HepG2 (cell line): ENCODE results near the gene TIFAB. TPM values are rescaled to one million over a fixed set of nuclear protein-coding genes. Genes with fewer than 3 reads are reported as not detected.

Experiments used
- ADNP ChIP-seq: sonication (generic); formaldehyde crosslinking; IDR thresholded peaks from 2 replicates; pipeline ENCODE4 v1.4.0; 2020; ENCODE audit warnings: missing genetic modification reagents
- CC2D1A ChIP-seq: sonication (generic); formaldehyde crosslinking; IDR thresholded peaks from 2 replicates; pipeline ENCODE4 v1.8.1; 2023; ENCODE audit warnings: mild to moderate bottlenecking, missing genetic modification reagents
- CHCHD3 ChIP-seq: sonication (generic); formaldehyde crosslinking; IDR thresholded peaks from 2 replicates; pipeline ENCODE4 v1.8.0; 2022; ENCODE audit warnings: mild to moderate bottlenecking, missing genetic modification reagents, moderate library complexity
- DNMT1 ChIP-seq: sonication (generic); formaldehyde crosslinking; IDR thresholded peaks from 2 replicates; pipeline ENCODE4 v1.5.1; 2020; ENCODE audit warnings: mild to moderate bottlenecking, missing genetic modification reagents
- EHMT2 ChIP-seq: fragments of 200-600 bp; sonication (generic); IDR thresholded peaks from 2 replicates; pipeline ENCODE4 v1.7.0; 2017; ENCODE audit warnings: antibody characterized with exemption, low read depth, low read length, borderline replicate concordance
- FOXK1 ChIP-seq: sonication (generic); formaldehyde crosslinking; IDR thresholded peaks from 2 replicates; pipeline ENCODE4 v1.4.0; 2020; ENCODE audit warnings: low read depth, missing genetic modification reagents, borderline replicate concordance
- HNRNPLL ChIP-seq: fragments of 200-400 bp; formaldehyde crosslinking; IDR thresholded peaks from 2 replicates; pipeline ENCODE4 v1.6.1; 2017; ENCODE audit warnings: mild to moderate bottlenecking, low read depth, low read length; ENCODE audit not compliant: poor library complexity, severe bottlenecking
- HOXA7 ChIP-seq: sonication (generic); formaldehyde crosslinking; IDR thresholded peaks from 2 replicates; pipeline ENCODE4 v1.8.1; 2022; ENCODE audit warnings: mild to moderate bottlenecking, missing genetic modification reagents, moderate library complexity
- ONECUT2 ChIP-seq: sonication (generic); formaldehyde crosslinking; IDR thresholded peaks from 2 replicates; pipeline ENCODE4 v1.4.0; 2020; ENCODE audit warnings: missing genetic modification reagents
- PITX1 ChIP-seq: sonication (generic); formaldehyde crosslinking; IDR thresholded peaks from 2 replicates; pipeline ENCODE4 v1.5.1; 2020; ENCODE audit warnings: mild to moderate bottlenecking, missing genetic modification reagents
- SNAI1 ChIP-seq: sonication (generic); formaldehyde crosslinking; IDR thresholded peaks from 2 replicates; pipeline ENCODE4 v1.5.0; 2020; ENCODE audit warnings: mild to moderate bottlenecking, missing genetic modification reagents, borderline replicate concordance
- SOX6 ChIP-seq, 2 experiments: fragments of 450-650 bp in 1 of 2; sonication (generic) in 1 of 2; formaldehyde crosslinking in 1 of 2; IDR thresholded peaks; 2 replicates each; pipeline versions ENCODE4 v1.4.0 to v1.6.1; 2017 to 2020; ENCODE audit warnings: antibody characterized with exemption in 1 of 2, mild to moderate bottlenecking in 1 of 2, missing genetic modification reagents in 1 of 2
- TMF1 ChIP-seq: sonication (generic); formaldehyde crosslinking; IDR thresholded peaks from 2 replicates; pipeline ENCODE4 v1.8.1; 2022; ENCODE audit warnings: low read depth, missing genetic modification reagents
- WIZ ChIP-seq: sonication (generic); formaldehyde crosslinking; IDR thresholded peaks from 2 replicates; pipeline ENCODE4 v1.5.1; 2020; ENCODE audit warnings: mild to moderate bottlenecking, missing genetic modification reagents
- ZKSCAN5 ChIP-seq: sonication (generic); formaldehyde crosslinking; IDR thresholded peaks from 2 replicates; pipeline ENCODE4 v1.5.1; 2020; ENCODE audit warnings: mild to moderate bottlenecking, missing genetic modification reagents
- ZNF530 ChIP-seq: sonication (generic); formaldehyde crosslinking; IDR thresholded peaks from 2 replicates; pipeline ENCODE4 v1.5.0; 2020; ENCODE audit warnings: low read depth, mild to moderate bottlenecking, missing genetic modification reagents
- ZNF598 ChIP-seq: sonication (generic); formaldehyde crosslinking; IDR thresholded peaks from 2 replicates; pipeline ENCODE4 v1.5.1; 2020; ENCODE audit warnings: mild to moderate bottlenecking, missing genetic modification reagents, borderline replicate concordance
- ZNF614 ChIP-seq: IDR thresholded peaks from 2 replicates; pipeline ENCODE4 v1.6.1; 2018; ENCODE audit warnings: missing biosample characterization, missing genetic modification reagents, inconsistent platforms, borderline replicate concordance
- ZNF720 ChIP-seq: sonication (generic); formaldehyde crosslinking; IDR thresholded peaks from 2 replicates; pipeline ENCODE4 v1.4.0; 2020; ENCODE audit warnings: missing genetic modification reagents
- polyA plus RNA-seq, 8 experiments: library from polyadenylated mRNA; depleted of rRNA in 3 of 8; stranded (reverse) in 7 of 8; unstranded in 1 of 8; fragments of >200 nt; fragmentation: Illumina TruSeq in 4 of 8; extraction: Trizol in 4 of 8; gene quantifications; 2 replicates each; pipeline versions ENCODE4 v1.2.1 to v1.2.3, GENCODE V29; 2011 to 2016; ENCODE audit warnings: low read depth in 4 of 8, missing spikeins in 1 of 8, mixed read lengths in 1 of 8; ENCODE audit not compliant: insufficient read depth in 1 of 8
- total RNA-seq, 5 experiments: library from RNA; depleted of rRNA; stranded (reverse); fragments of >200 nt; fragmentation: Illumina TruSeq; extraction: Trizol; gene quantifications; 2 replicates each; pipeline ENCODE4 v1.2.3, GENCODE V29; 2016; ENCODE audit warnings: low read depth in 1 of 5
- TF ChIP-seq, protein P1 (sequence below): sonication (generic); formaldehyde crosslinking; IDR thresholded peaks from 2 replicates; pipeline ENCODE4 v1.5.1; 2020; ENCODE audit warnings: missing genetic modification reagents, mild to moderate bottlenecking, borderline replicate concordance
- TF ChIP-seq, protein P2 (sequence below): IDR thresholded peaks from 2 replicates; pipeline ENCODE4 v1.6.1; 2018; ENCODE audit warnings: missing genetic modification reagents, mild to moderate bottlenecking, missing compliant biosample characterization
- TF ChIP-seq, protein P3 (sequence below): sonication (generic); formaldehyde crosslinking; IDR thresholded peaks from 2 replicates; pipeline ENCODE4 v1.4.0; 2020; ENCODE audit warnings: low read depth, mild to moderate bottlenecking, missing genetic modification reagents
- TF ChIP-seq, protein P4 (sequence below): sonication (generic); formaldehyde crosslinking; IDR thresholded peaks from 2 replicates; pipeline ENCODE4 v1.4.0; 2020; ENCODE audit warnings: missing genetic modification reagents

The TIFAB gene
- total and polyA plus RNA-seq, 2 of the 13 experiments (the other 11 are each of a cell fraction or from before 2014, with no cell fraction given), result not detected

DNA sequence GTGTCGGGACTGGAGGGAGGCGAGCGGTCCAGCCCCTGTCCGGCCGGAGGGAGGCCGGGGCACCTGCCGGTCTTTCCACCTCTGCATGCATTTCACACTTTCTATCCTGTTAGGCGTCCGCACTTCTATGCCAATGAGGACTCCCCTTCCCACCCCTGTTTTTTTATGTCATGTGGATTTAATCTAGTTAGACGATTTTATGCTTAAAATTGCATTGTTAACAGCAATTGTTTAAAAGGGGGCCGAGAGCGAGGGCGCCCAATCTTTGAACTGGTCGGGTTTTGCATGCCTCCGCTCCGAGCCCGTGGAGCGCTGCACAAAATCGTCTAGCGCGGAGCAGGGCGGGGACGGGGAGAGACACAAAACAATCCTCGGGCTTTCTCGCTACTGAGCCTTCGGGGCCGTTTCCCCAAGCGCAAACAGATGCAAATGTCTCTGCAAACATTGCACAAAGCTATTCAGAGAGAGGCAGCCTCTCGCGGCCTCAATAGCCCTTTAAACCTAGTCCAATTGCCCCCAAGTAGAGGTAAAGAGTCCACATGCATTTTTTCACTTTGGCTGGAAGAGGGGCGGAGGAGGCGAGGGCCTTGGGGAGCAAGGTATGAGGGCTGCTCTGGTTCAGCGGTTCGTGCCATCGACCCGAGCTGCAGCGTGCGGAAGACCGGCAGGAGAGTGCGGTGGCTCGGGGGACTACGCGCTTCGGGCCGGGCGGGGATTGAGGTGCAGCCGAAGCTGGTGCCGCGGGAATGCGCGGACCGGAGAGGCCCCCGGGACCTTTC lies 37.5 kb upstream of the TIFAB start (continued):
- TF ChIP-seq HOXA7 (CRISPR knock-in tag) (0 out of 2 replicates have a peak, but pooled peaks have one; percentile 60), ZNF530 (no peak), CHCHD3 (CRISPR knock-in tag) (no peak), ONECUT2 (CRISPR knock-in tag) (peak; percentile 56), CC2D1A (CRISPR knock-in tag) (no peak), SOX6 (IDR thresholded peaks at IDR 0.05) (no peak), SOX6 (CRISPR knock-in tag; IDR thresholded peaks at IDR 0.05) (peak; percentile 92), EHMT2 (no peak), WIZ (CRISPR knock-in tag) (no peak), ZNF720 (CRISPR knock-in tag) (no peak), HNRNPLL (peak; percentile 48), PITX1 (CRISPR knock-in tag) (peak; percentile 93), FOXK1 (CRISPR knock-in tag) (no peak), DNMT1 (CRISPR knock-in tag) (no peak), ZNF598 (CRISPR knock-in tag) (no peak), ZNF614 (CRISPR knock-in tag) (no peak; the same call in 1 of the 2 replicates), ADNP (CRISPR knock-in tag) (no peak), SNAI1 (CRISPR knock-in tag) (no peak; the same call in 1 of the 2 replicates), TMF1 (CRISPR knock-in tag) (no peak), ZKSCAN5 (no peak)
- TF ChIP-seq, protein P1, sequence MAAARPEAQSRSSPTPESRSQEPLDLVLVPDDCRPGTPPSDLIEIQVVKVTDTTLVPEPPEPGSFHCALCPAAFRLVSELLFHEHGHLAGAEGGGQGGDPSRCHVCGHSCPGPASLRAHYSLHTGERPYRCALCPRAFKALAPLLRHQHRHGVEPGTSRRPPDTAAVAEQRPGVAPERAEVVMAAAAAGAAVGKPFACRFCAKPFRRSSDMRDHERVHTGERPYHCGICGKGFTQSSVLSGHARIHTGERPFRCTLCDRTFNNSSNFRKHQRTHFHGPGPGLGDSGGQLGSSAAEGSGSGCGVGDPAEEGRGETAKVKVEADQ (CRISPR knock-in tag), result no peak
- TF ChIP-seq, protein P2, sequence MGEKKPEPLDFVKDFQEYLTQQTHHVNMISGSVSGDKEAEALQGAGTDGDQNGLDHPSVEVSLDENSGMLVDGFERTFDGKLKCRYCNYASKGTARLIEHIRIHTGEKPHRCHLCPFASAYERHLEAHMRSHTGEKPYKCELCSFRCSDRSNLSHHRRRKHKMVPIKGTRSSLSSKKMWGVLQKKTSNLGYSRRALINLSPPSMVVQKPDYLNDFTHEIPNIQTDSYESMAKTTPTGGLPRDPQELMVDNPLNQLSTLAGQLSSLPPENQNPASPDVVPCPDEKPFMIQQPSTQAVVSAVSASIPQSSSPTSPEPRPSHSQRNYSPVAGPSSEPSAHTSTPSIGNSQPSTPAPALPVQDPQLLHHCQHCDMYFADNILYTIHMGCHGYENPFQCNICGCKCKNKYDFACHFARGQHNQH (CRISPR knock-in tag), result 0 out of 2 replicates have a peak, but pooled peaks have one; percentile 18
- TF ChIP-seq, protein P3, sequence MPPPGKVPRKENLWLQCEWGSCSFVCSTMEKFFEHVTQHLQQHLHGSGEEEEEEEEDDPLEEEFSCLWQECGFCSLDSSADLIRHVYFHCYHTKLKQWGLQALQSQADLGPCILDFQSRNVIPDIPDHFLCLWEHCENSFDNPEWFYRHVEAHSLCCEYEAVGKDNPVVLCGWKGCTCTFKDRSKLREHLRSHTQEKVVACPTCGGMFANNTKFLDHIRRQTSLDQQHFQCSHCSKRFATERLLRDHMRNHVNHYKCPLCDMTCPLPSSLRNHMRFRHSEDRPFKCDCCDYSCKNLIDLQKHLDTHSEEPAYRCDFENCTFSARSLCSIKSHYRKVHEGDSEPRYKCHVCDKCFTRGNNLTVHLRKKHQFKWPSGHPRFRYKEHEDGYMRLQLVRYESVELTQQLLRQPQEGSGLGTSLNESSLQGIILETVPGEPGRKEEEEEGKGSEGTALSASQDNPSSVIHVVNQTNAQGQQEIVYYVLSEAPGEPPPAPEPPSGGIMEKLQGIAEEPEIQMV (CRISPR knock-in tag), result no peak
- TF ChIP-seq, protein P4, sequence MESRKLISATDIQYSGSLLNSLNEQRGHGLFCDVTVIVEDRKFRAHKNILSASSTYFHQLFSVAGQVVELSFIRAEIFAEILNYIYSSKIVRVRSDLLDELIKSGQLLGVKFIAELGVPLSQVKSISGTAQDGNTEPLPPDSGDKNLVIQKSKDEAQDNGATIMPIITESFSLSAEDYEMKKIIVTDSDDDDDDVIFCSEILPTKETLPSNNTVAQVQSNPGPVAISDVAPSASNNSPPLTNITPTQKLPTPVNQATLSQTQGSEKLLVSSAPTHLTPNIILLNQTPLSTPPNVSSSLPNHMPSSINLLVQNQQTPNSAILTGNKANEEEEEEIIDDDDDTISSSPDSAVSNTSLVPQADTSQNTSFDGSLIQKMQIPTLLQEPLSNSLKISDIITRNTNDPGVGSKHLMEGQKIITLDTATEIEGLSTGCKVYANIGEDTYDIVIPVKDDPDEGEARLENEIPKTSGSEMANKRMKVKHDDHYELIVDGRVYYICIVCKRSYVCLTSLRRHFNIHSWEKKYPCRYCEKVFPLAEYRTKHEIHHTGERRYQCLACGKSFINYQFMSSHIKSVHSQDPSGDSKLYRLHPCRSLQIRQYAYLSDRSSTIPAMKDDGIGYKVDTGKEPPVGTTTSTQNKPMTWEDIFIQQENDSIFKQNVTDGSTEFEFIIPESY (CRISPR knock-in tag), result no peak
